ENCODE data around the gene RAB27B.

- TF ChIP-seq CTCF (conservative IDR thresholded peaks at IDR 0.05) = no peak
- no peak for TF ChIP-seq EZH2 (IDR thresholded peaks at IDR 0.05; ENCODE audit: low read depth)
Observed at GRCh38 chr18:54916507-54916906, 88.2 kb downstream of the RAB27B start.

All from PC-9 (cell line).